ENCODE measurements around the gene APLP2. TPM values are rescaled to one million over a fixed set of nuclear protein-coding genes. Genes with fewer than 3 reads are reported as not detected.

Gene APLP2
- total RNA-seq, 1 experiment from 2014 or later: 447 TPM

DNA sequence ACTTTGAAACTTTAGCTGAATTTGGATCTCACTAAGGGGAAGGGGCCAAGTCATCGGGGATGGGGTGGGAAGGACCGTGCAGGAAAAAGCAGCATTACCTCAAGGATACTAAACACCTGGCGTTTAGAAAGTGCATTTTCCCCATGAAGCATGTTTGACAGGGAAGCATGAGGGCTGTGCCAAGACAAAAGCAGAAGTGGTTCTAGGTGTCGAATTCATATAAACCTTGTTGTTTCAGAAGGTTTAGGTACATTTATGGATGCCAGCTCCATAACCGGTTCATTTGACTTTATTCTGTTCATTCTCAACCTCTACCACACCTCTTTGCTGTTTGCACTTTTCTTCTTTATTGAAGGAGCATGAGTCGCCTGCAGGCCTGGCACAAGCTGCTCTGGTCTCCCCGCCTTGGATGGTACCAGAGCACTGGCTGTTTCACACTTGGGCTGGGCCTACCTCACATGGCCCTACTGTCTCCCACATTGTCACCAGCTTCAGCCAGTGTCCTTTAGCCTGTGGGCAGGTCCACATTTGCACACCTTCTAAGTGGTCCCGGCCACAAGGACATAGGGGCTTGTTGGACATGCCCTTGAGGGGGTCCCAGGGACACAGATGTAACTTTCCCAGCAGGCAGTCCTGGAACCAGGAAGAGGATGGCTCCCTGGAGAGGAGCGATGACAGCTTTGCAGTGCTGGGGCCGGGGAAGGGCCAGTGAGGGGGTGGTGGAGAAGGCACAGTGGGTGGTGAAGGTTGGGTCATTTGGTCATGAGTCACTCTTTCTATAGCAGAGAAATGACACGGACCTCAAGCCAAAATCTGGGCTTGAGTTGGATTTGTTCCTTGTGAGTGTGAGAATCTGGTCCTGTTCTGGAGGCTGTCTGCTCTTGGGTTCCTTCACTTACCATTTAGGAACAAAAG is 86.7 kb downstream of the APLP2 start:
- Mint-ChIP-seq H3K9me3 (ENCODE audit: low read depth, unreplicated experiment) (no peaks in the 10 kb centered on the region), H3K27ac (ENCODE audit: unreplicated experiment) (no peak overlapping the region), H3K4me1 (ENCODE audit: low read depth, unreplicated experiment) (peaks cover 27% of the 10 kb centered on the region), H3K27me3 (ENCODE audit: unreplicated experiment) (no peaks in the 10 kb centered on the region), H3K4me3 (ENCODE audit: low read depth, unreplicated experiment) (no peak overlapping the region), H3K36me3 (ENCODE audit: insufficient read depth, unreplicated experiment) (peaks cover 32% of the 10 kb centered on the region)
- TF ChIP-seq, protein P1, sequence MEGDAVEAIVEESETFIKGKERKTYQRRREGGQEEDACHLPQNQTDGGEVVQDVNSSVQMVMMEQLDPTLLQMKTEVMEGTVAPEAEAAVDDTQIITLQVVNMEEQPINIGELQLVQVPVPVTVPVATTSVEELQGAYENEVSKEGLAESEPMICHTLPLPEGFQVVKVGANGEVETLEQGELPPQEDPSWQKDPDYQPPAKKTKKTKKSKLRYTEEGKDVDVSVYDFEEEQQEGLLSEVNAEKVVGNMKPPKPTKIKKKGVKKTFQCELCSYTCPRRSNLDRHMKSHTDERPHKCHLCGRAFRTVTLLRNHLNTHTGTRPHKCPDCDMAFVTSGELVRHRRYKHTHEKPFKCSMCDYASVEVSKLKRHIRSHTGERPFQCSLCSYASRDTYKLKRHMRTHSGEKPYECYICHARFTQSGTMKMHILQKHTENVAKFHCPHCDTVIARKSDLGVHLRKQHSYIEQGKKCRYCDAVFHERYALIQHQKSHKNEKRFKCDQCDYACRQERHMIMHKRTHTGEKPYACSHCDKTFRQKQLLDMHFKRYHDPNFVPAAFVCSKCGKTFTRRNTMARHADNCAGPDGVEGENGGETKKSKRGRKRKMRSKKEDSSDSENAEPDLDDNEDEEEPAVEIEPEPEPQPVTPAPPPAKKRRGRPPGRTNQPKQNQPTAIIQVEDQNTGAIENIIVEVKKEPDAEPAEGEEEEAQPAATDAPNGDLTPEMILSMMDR (IDR thresholded peaks at IDR 0.05; ENCODE audit: unreplicated experiment): no peak
- no peak for DNase-seq
- intact Hi-C loops (cut with micrococcal nuclease; ENCODE audit: unreplicated experiment): no loop called here
- CTCF ChIA-PET: no interaction called here
- BruUV-seq (replicated peaks): no TSS peak

DNA sequence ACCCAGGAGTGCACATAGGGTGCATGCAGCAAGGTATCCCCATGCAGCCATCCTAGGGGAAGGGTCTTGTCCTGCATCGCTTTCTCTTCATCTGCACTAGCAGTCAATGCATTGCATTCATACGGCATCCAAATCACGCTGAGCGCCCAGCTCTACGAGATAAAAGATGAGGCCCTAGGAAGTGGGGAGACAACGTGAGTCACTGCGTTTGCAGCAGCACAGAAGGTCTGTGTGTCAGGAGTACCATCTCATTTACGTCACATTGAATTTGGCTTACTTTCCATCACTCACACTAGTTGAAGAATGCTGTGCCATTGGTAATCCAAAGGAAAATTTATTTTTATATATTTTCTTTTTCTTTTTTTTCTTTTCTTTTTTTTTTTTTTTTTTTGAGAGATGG is 87.4 kb downstream of the APLP2 start:
- Mint-ChIP-seq H3K4me1 (ENCODE audit: low read depth, unreplicated experiment) (peaks cover 34% of the 10 kb centered on the region), H3K4me3 (ENCODE audit: low read depth, unreplicated experiment) (no peak overlapping the region), H3K27me3 (ENCODE audit: unreplicated experiment) (no peaks in the 10 kb centered on the region), H3K36me3 (ENCODE audit: insufficient read depth, unreplicated experiment) (peaks cover 39% of the 10 kb centered on the region), H3K9me3 (ENCODE audit: low read depth, unreplicated experiment) (no peaks in the 10 kb centered on the region), H3K27ac (ENCODE audit: unreplicated experiment) (no peak overlapping the region)
- intact Hi-C loops (cut with micrococcal nuclease; ENCODE audit: unreplicated experiment): no loop called here
- DNase-seq: no peak
- BruUV-seq (replicated peaks): no TSS peak
- TF ChIP-seq, protein P1 (IDR thresholded peaks at IDR 0.05; ENCODE audit: unreplicated experiment): no peak
- CTCF ChIA-PET: no interaction called here

DNA sequence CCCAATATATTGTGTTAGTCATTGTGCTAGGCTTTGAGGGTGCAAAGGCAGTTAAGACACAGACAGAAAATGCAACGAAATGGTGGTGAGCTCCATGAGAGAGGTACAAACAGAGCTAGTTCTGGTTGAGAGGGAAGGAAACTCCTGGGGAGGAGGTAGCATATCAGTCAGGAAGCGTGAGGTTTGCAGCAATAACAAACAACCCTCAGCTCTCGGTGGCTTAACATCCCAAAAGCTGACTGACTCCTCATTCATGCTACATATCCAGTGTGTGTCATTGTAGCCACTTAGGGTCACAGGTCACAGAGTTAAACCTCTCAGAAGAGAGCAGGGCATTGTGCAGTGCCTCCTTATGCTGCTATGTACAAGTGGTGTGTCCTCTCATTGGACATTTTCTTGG is 88.1 kb downstream of the APLP2 start:
- no peak overlapping the region for H3K4me3 Mint-ChIP-seq (ENCODE audit: low read depth, unreplicated experiment)
- CTCF ChIA-PET: no interaction called here
- H3K36me3 Mint-ChIP-seq (ENCODE audit: insufficient read depth, unreplicated experiment): peaks cover 46% of the 10 kb centered on the region
- BruUV-seq (replicated peaks): no TSS peak
- DNase-seq: no peak
- no peak overlapping the region for H3K27ac Mint-ChIP-seq (ENCODE audit: unreplicated experiment)
- H3K4me1 Mint-ChIP-seq (ENCODE audit: low read depth, unreplicated experiment): peaks cover 42% of the 10 kb centered on the region
- TF ChIP-seq, protein P1 (IDR thresholded peaks at IDR 0.05; ENCODE audit: unreplicated experiment): no peak
- intact Hi-C loops (cut with micrococcal nuclease; ENCODE audit: unreplicated experiment): no loop called here
- H3K9me3 Mint-ChIP-seq (ENCODE audit: low read depth, unreplicated experiment): no peaks in the 10 kb centered on the region
- no peaks in the 10 kb centered on the region for H3K27me3 Mint-ChIP-seq (ENCODE audit: unreplicated experiment)

DNA sequence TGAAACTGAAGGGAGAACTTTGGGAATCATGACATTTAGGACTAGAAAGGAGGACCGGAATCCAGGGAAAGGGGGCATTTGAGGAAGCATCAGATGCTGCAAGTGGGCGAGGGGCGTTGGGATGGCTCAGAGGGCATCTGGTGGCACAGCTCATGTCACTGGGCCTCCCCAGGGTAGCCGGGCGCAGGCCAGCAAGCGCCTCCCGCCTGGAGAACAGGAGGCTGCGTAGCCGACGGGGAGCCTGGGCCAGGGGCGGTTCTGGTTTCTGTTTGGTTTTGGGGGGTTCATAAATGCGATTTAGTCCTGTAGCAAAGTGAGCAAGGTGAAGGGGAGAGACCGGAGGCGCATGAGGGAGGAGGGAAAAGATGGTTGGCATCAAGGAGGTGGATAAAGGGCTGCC is 89.4 kb downstream of the APLP2 start:
- H3K4me1 Mint-ChIP-seq (ENCODE audit: low read depth, unreplicated experiment): peaks cover 54% of the 10 kb centered on the region
- peak overlapping the region; percentile 82 for H3K4me3 Mint-ChIP-seq (ENCODE audit: low read depth, unreplicated experiment)
- intact Hi-C loops (cut with micrococcal nuclease; ENCODE audit: unreplicated experiment): no loop called here
- TF ChIP-seq, protein P1 (IDR thresholded peaks at IDR 0.05; ENCODE audit: unreplicated experiment): no peak
- peak overlapping the region; percentile 83 for H3K27ac Mint-ChIP-seq (ENCODE audit: unreplicated experiment)
- no peak for DNase-seq
- no peaks in the 10 kb centered on the region for H3K9me3 Mint-ChIP-seq (ENCODE audit: low read depth, unreplicated experiment)
- CTCF ChIA-PET: no interaction called here
- no TSS peak for BruUV-seq (replicated peaks)
- H3K36me3 Mint-ChIP-seq (ENCODE audit: insufficient read depth, unreplicated experiment): peaks cover 57% of the 10 kb centered on the region
- H3K27me3 Mint-ChIP-seq (ENCODE audit: unreplicated experiment): no peaks in the 10 kb centered on the region

Data from Calu3 (cell line).